ENCODE results near the gene SNX5. TPM values are rescaled to one million over a fixed set of nuclear protein-coding genes. Genes with fewer than 3 reads are reported as not detected.

SNX5 gene
- total and polyA plus RNA-seq, 4 experiments from 2014 or later: 81.5 to 96.5 (median 88.9) TPM

- no peaks in the 10 kb centered on the region for H3K36me3 ChIP-seq (ENCODE audit: insufficient read depth, low read length)
- DNase-seq: no peak
- Mint-ChIP-seq H3K36me3 (no peaks in the 10 kb centered on the region), H3K4me3 (no peak overlapping the region), H3K9me3 (no peaks in the 10 kb centered on the region), H3K27ac (no peak overlapping the region), H3K27me3 (peaks cover 13 to 21% of the 10 kb centered on the region in 2 donors), H3K4me1 (peaks cover 3 to 8% (median 6%) of the 10 kb centered on the region in 4 donors)
- H3K27ac ChIP-seq (ENCODE audit: low read depth, low read length): no peak overlapping the region
- H3K27me3 ChIP-seq (ENCODE audit: insufficient read depth, low read length): no peaks in the 10 kb centered on the region
- POLR2A ChIA-PET (ENCODE audit: partially characterized antibody): no interaction called here
- intact Hi-C loops (cut with micrococcal nuclease): loop anchor here (5.0 to 10.0 kb wide), 2 partner anchors 242 to 1095 kb away; no protein-coding TSS in a partner anchor
- H3K4me3 ChIP-seq (ENCODE audit: low read length in 2 of 2): no peak overlapping the region
- H3K9me3 ChIP-seq (ENCODE audit: control insufficient read depth in 1 of 2, low read length in 2 of 2): no peaks in the 10 kb centered on the region
- no peaks in the 10 kb centered on the region for H3K4me1 ChIP-seq (ENCODE audit: insufficient read depth, low read length)
- CTCF ChIA-PET (ENCODE audit: partially characterized antibody): interaction anchor here (1.4 to 7.3 kb wide), 7 partner anchors 11 to 396 kb away, joined by 4 to 141 read pairs (median 8); no protein-coding TSS in a partner anchor
Measured at GRCh38 chr20:17896771-17897369, 71.7 kb downstream of the SNX5 start.

- peak overlapping the region in 1 of 8 donors; percentile 22 for H3K4me3 Mint-ChIP-seq
- intact Hi-C loops (cut with micrococcal nuclease): loop anchor here (5.0 to 10.0 kb wide), 2 partner anchors 241 to 1094 kb away; no protein-coding TSS in a partner anchor
- H3K27me3 Mint-ChIP-seq: peaks cover 13 to 21% of the 10 kb centered on the region in 2 donors
Measured at GRCh38 chr20:17896193-17896723, 72.3 kb downstream of the SNX5 start.

GRCh38 chr20:17895641-17896171, 72.9 kb downstream of the SNX5 start:
- no peaks in the 10 kb centered on the region for H3K4me1 ChIP-seq (ENCODE audit: insufficient read depth, low read length)
- no peak overlapping the region for H3K4me3 ChIP-seq (ENCODE audit: low read length in 2 of 2)
- Mint-ChIP-seq H3K9me3 (no peaks in the 10 kb centered on the region), H3K4me3 (peak overlapping the region in 2 of 8 donors; percentile 34 to 70), H3K36me3 (no peaks in the 10 kb centered on the region), H3K4me1 (peaks cover 3 to 8% (median 6%) of the 10 kb centered on the region in 4 donors), H3K27me3 (peaks cover 10 to 19% of the 10 kb centered on the region in 2 donors), H3K27ac (no peak overlapping the region)
- intact Hi-C loops (cut with micrococcal nuclease): loop anchor here (5.0 to 10.0 kb wide), 2 partner anchors 241 to 1093 kb away; no protein-coding TSS in a partner anchor
- no peaks in the 10 kb centered on the region for H3K27me3 ChIP-seq (ENCODE audit: insufficient read depth, low read length)
- POLR2A ChIA-PET (ENCODE audit: partially characterized antibody): no interaction called here
- H3K27ac ChIP-seq (ENCODE audit: low read depth, low read length): no peak overlapping the region
- no peaks in the 10 kb centered on the region for H3K36me3 ChIP-seq (ENCODE audit: insufficient read depth, low read length)
- no peaks in the 10 kb centered on the region for H3K9me3 ChIP-seq (ENCODE audit: control insufficient read depth in 1 of 2, low read length in 2 of 2)
- DNase-seq: peak in 1 of 5 donors; percentile 9
- CTCF ChIA-PET (ENCODE audit: partially characterized antibody): interaction anchor here (0.8 to 7.3 kb wide), 4 partner anchors 213 to 391 kb away, joined by 3 to 141 read pairs (median 5); partner anchors contain the start of gene RRBP1

More at GRCh38 chr20:17896193-17896723, 72.3 kb downstream of the SNX5 start:
- Mint-ChIP-seq H3K9me3 (no peaks in the 10 kb centered on the region), H3K4me1 (peaks cover 3 to 8% (median 6%) of the 10 kb centered on the region in 4 donors), H3K36me3 (no peaks in the 10 kb centered on the region), H3K27ac (no peak overlapping the region)
- H3K9me3 ChIP-seq (ENCODE audit: control insufficient read depth in 1 of 2, low read length in 2 of 2): no peaks in the 10 kb centered on the region
- H3K4me3 ChIP-seq (ENCODE audit: low read length in 2 of 2): no peak overlapping the region
- CTCF ChIA-PET (ENCODE audit: partially characterized antibody): interaction anchor here (1.4 to 7.3 kb wide), 2 partner anchors 214 to 392 kb away, joined by 6 to 141 read pairs; partner anchors contain the start of gene RRBP1
- no peak for DNase-seq
- H3K4me1 ChIP-seq (ENCODE audit: insufficient read depth, low read length): no peaks in the 10 kb centered on the region
- H3K36me3 ChIP-seq (ENCODE audit: insufficient read depth, low read length): no peaks in the 10 kb centered on the region
- no peak overlapping the region for H3K27ac ChIP-seq (ENCODE audit: low read depth, low read length)
- no peaks in the 10 kb centered on the region for H3K27me3 ChIP-seq (ENCODE audit: insufficient read depth, low read length)
- POLR2A ChIA-PET (ENCODE audit: partially characterized antibody): no interaction called here

- Histone ChIP-seq H3K36me3 (ENCODE audit: insufficient read depth, low read length) (no peaks in the 10 kb centered on the region), H3K27me3 (ENCODE audit: insufficient read depth, low read length) (no peaks in the 10 kb centered on the region), H3K9me3 (ENCODE audit: control insufficient read depth in 1 of 2, low read length in 2 of 2) (no peaks in the 10 kb centered on the region), H3K4me1 (ENCODE audit: insufficient read depth, low read length) (no peaks in the 10 kb centered on the region), H3K27ac (ENCODE audit: low read depth, low read length) (no peak overlapping the region), H3K4me3 (ENCODE audit: low read length in 2 of 2) (no peak overlapping the region)
- intact Hi-C loops (cut with micrococcal nuclease): loop anchor here (10.0 kb wide), 1 partner anchor 239 kb away; no protein-coding TSS in a partner anchor
- CTCF ChIA-PET (ENCODE audit: partially characterized antibody): no interaction called here
- peaks cover 3 to 8% (median 5%) of the 10 kb centered on the region in 4 donors for H3K4me1 Mint-ChIP-seq
- DNase-seq: no peak
- H3K27ac Mint-ChIP-seq: no peak overlapping the region
- H3K4me3 Mint-ChIP-seq: no peak overlapping the region
- H3K36me3 Mint-ChIP-seq: peaks cover 0 to 10% of the 10 kb centered on the region in 2 donors
- peaks cover 11 to 13% of the 10 kb centered on the region in 2 donors for H3K27me3 Mint-ChIP-seq
- POLR2A ChIA-PET (ENCODE audit: partially characterized antibody): no interaction called here
- H3K9me3 Mint-ChIP-seq: peaks cover 0 to 10% (median 5%) of the 10 kb centered on the region in 8 donors
Measured at GRCh38 chr20:17893445-17893844, 75.1 kb downstream of the SNX5 start.

GRCh38 chr20:17892189-17892938, 76.2 kb downstream of the SNX5 start:
- Histone ChIP-seq H3K27ac (ENCODE audit: low read depth, low read length) (no peak overlapping the region), H3K4me3 (ENCODE audit: low read length in 2 of 2) (no peak overlapping the region), H3K9me3 (ENCODE audit: control insufficient read depth in 1 of 2, low read length in 2 of 2) (no peaks in the 10 kb centered on the region), H3K4me1 (ENCODE audit: insufficient read depth, low read length) (no peaks in the 10 kb centered on the region), H3K36me3 (ENCODE audit: insufficient read depth, low read length) (no peaks in the 10 kb centered on the region), H3K27me3 (ENCODE audit: insufficient read depth, low read length) (no peaks in the 10 kb centered on the region)
- H3K36me3 Mint-ChIP-seq: peaks cover 0 to 10% of the 10 kb centered on the region in 2 donors
- ChIA-PET CTCF (ENCODE audit: partially characterized antibody) (interaction anchor here (0.7 to 1.8 kb wide), 2 partner anchors 210 to 387 kb away, joined by 3 to 4 read pairs; partner anchors contain the start of gene RRBP1), POLR2A (ENCODE audit: partially characterized antibody) (no interaction called here)
- peaks cover 11% of the 10 kb centered on the region in 2 donors for H3K27me3 Mint-ChIP-seq
- peaks cover 0 to 10% (median 5%) of the 10 kb centered on the region in 8 donors for H3K9me3 Mint-ChIP-seq
- intact Hi-C loops (cut with micrococcal nuclease): loop anchor here (10.0 kb wide), 1 partner anchor 238 kb away; no protein-coding TSS in a partner anchor
- H3K4me1 Mint-ChIP-seq: peaks cover 3 to 8% (median 5%) of the 10 kb centered on the region in 4 donors
- H3K27ac Mint-ChIP-seq: no peak overlapping the region
- no peak overlapping the region for H3K4me3 Mint-ChIP-seq
- no peak for DNase-seq

Measured in CD4-positive, alpha-beta memory T cell (primary cell).